ENCODE measurements around the gene MAGI1.

- TF ChIP-seq POLR2AphosphoS5 (IDR thresholded peaks at IDR 0.05; ENCODE audit: low read depth) (no peak), CTCF (IDR thresholded peaks at IDR 0.05; ENCODE audit: insufficient read depth, low read length) (no peak), SPI1 (IDR thresholded peaks at IDR 0.05; ENCODE audit: borderline replicate concordance, low read depth) (no peak), REST (IDR thresholded peaks at IDR 0.05; ENCODE audit: insufficient replicate concordance, low read depth) (no peak), GABPA (IDR thresholded peaks at IDR 0.05; ENCODE audit: low read depth) (no peak)
Measured at GRCh38 chr3:66047311-66048050, 8.8 kb upstream of the MAGI1 start.

Measured in HL-60 (cell line).